C4-2B (cell line): ENCODE data around the gene NOX4.

Source experiments
- CTCF ChIP-seq: fragments of 450-650 bp; conservative IDR thresholded peaks from 2 replicates; pipeline ENCODE4 v1.5.1; 2017; ENCODE audit warnings: mild to moderate bottlenecking
- ZFX ChIP-seq: fragments of 450-650 bp; IDR thresholded peaks from 2 replicates; pipeline ENCODE4 v1.6.1; 2017

GRCh38 chr11:89358761-89359160 lies 132.4 kb downstream of the NOX4 start:
- no peak for TF ChIP-seq CTCF
- TF ChIP-seq ZFX, result no peak
